HFF-Myc (cell line): ENCODE results near the gene SORCS2.
A peak's percentile ranks its signal among the peaks of the same experiment; 100 is the strongest.

Experiments used
- DNase-seq: peaks from one replicate; pipeline ENCODE4 v3.0.0-alpha.2; 2011; ENCODE audit warnings: low read depth; ENCODE audit errors: extremely low read depth
- H3K4me3 ChIP-seq: replicated peaks from 2 replicates; pipeline ENCODE4 v1.5.1; 2011; ENCODE audit warnings: low read depth, mild to moderate bottlenecking, control low read depth, low read length
- TF ChIP-seq, protein P1 (sequence below): IDR thresholded peaks from 2 replicates; pipeline ENCODE4 v1.5.1; 2012; ENCODE audit warnings: mild to moderate bottlenecking, low read depth, low read length, control low read depth; ENCODE audit errors: missing control alignments

The SORCS2 gene

DNA sequence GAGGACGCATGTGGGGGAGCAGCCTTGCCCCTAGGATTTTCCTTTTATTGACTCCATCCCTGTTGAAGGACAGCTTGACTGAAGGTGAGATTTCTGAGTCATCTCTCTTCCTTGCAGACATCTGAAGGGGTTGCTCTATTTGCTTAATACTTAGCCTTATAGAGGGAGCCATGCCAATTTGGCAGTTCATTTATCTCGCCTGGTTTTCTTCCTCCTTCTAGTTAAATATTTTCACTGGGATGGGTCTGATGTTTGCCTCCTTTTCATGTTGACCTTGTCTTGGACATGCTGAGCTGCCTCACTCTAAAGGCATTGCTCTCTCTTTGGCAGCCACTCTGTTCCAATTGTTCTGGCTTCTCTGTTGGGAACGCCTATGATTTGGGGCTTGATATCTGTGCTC, 393.4 kb downstream of the SORCS2 start:
- H3K4me3 ChIP-seq = no peak overlapping the region
- TF ChIP-seq, protein P1, sequence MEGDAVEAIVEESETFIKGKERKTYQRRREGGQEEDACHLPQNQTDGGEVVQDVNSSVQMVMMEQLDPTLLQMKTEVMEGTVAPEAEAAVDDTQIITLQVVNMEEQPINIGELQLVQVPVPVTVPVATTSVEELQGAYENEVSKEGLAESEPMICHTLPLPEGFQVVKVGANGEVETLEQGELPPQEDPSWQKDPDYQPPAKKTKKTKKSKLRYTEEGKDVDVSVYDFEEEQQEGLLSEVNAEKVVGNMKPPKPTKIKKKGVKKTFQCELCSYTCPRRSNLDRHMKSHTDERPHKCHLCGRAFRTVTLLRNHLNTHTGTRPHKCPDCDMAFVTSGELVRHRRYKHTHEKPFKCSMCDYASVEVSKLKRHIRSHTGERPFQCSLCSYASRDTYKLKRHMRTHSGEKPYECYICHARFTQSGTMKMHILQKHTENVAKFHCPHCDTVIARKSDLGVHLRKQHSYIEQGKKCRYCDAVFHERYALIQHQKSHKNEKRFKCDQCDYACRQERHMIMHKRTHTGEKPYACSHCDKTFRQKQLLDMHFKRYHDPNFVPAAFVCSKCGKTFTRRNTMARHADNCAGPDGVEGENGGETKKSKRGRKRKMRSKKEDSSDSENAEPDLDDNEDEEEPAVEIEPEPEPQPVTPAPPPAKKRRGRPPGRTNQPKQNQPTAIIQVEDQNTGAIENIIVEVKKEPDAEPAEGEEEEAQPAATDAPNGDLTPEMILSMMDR = no peak
- DNase-seq = no peak

DNA sequence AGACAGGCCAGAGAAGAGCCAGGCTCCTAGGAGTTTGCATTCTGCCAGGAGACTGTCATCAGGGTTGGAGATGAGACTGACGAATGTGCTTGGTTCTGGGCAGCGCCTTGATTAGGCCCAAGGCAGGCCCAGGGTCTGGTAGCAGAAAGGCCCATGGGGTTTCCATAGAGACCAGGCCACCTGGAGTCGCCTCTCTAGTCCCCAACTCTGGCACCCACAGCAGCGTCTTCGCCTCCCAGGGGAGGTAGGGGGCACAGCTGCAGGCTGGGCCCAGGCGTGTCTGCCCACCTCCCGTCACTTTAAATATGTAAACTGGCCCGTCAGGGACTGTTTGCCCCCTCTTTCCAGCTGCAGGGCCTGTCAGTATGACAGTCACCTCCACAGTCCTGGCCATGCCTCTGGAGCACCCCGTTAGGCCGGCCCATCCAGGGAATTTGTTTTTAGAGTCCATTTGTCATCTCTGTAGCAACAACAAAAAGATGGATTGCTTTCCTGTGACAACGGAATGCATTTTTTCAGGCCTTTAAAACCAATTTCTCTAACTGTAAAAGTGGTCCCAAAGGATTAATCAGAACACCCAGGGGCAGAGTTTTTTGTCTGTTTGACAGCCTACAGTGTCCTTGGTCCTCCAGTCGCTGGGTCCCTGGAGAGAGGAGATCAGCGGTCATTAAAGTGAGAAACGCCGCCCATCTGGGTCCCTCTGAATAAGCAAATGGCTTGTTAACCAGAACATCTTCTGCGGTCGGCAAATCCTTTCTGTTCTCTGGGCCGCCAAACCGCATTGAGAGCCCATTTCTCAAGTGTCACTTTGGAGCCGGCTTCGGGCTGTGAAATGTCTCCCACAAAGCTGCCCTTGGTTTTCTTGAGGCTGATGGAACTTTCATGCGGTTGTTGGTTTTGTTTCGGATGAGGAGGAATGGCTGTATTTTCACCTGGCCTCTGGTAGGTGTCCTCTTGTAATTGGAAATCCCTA, 395.4 kb downstream of the SORCS2 start:
- H3K4me3 ChIP-seq = no peak overlapping the region
- TF ChIP-seq, protein P1 = no peak
- no peak for DNase-seq

- no peak overlapping the region for H3K4me3 ChIP-seq
- TF ChIP-seq, protein P1 = no peak
- DNase-seq = no peak
Observed at GRCh38 chr4:7590189-7590588, 397.9 kb downstream of the SORCS2 start.

DNA sequence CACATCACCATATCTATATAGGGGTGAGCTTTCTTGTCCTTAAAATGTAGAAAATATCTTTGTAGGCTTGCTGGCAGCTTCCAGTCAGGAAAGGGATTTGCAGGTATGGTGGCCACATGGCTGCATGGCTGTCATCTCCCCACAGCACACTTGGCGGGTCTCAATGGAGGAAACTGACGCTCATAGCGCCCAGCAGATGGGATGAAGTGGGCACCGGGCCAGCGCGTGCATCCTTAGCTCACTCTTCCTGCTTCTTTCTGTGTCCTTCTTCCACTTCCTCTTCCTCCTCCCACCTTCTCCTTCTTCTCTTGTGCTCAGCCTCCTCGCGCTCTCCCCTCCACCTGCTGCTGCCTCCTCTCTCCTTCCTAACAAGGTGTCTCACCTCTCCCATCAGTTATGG, 398.6 kb downstream of the SORCS2 start:
- no peak for DNase-seq

GRCh38 chr4:7591409-7592053, 399.2 kb downstream of the SORCS2 start:
- H3K4me3 ChIP-seq = no peak overlapping the region
- TF ChIP-seq, protein P1 = no peak
- no peak for DNase-seq

More for the DNA sequence above, 398.6 kb downstream of the SORCS2 start:
- TF ChIP-seq, protein P1 = no peak
- H3K4me3 ChIP-seq = no peak overlapping the region

GRCh38 chr4:7593646-7594412, 401.5 kb downstream of the SORCS2 start:
- no peak for DNase-seq
- TF ChIP-seq, protein P1 = peak; percentile 21
- H3K4me3 ChIP-seq = no peak overlapping the region
